Thoracic aorta (tissue), 2 donors: ENCODE data around the gene KLRC4. TPM values are rescaled to one million over a fixed set of nuclear protein-coding genes. Genes with fewer than 3 reads are reported as not detected.
"Not testable (repeated sequence)": the region's sequence is repeated elsewhere in the genome, so short reads cannot be mapped to it uniquely, and the experiment has no call there.

Experiments used
- ATAC-seq: fragments of 150-250 bp; one replicate; pipeline ENCODE4 v1.8.0; 2017; ENCODE audit warnings: low read depth; ENCODE audit not compliant: insufficient number of reproducible peaks, low FRiP score
- DNase-seq: peaks from one replicate; pipeline ENCODE4 v3.0.0-alpha.2; 2020; ENCODE audit warnings: low spot score
- H3K27ac ChIP-seq, 2 donors: fragments of 200-600 bp; sonication (generic); 1 replicate in 1 of 2; 2 replicates in 1 of 2; pipeline ENCODE4 v1.5.1; 2016; ENCODE audit warnings: mild to moderate bottlenecking in 2 of 2, moderate library complexity in 2 of 2
- H3K27me3 ChIP-seq: fragments of 200-600 bp; sonication (generic); replicated peaks from 2 replicates; pipeline ENCODE4 v1.6.0; 2016; ENCODE audit warnings: mild to moderate bottlenecking; ENCODE audit not compliant: insufficient read depth
- H3K36me3 ChIP-seq: fragments of 200-600 bp; sonication (generic); one replicate; pipeline ENCODE4 v1.5.1; 2016
- H3K4me1 ChIP-seq, 2 donors: fragments of 200-600 bp; sonication (generic); 1 replicate in 1 of 2; 2 replicates in 1 of 2; pipeline versions ENCODE4 v1.5.1 to v1.6.0; 2016; ENCODE audit warnings: low read depth in 2 of 2, mild to moderate bottlenecking in 1 of 2; ENCODE audit not compliant: control insufficient read depth in 1 of 2
- H3K4me3 ChIP-seq: fragments of 200-600 bp; sonication (generic); 2 replicates; pipeline ENCODE4 v1.5.1; 2016; ENCODE audit warnings: mild to moderate bottlenecking
- H3K9me3 ChIP-seq: fragments of 200-600 bp; sonication (generic); 2 replicates; pipeline ENCODE4 v1.5.1; 2016
- CTCF ChIP-seq: fragments of 200-600 bp; sonication (generic); IDR thresholded peaks from one replicate; pipeline ENCODE4 v1.5.1; 2019; ENCODE audit warnings: antibody characterized with exemption
- total RNA-seq, 2 donors: library from RNA; depleted of rRNA; stranded (reverse); fragments of >200 nt; gene quantifications; one replicate each; pipeline versions ENCODE4 v1.1.0 to v1.2.3, GENCODE V29; 2016

KLRC4 gene
- total RNA-seq, 2 donors from 2014 or later: 0.54 to 4.2 TPM

GRCh38 chr12:10392394-10392930 lies 17.1 kb downstream of the KLRC4 start:
- Histone ChIP-seq H3K4me3 (no peak overlapping the region), H3K36me3 (no peaks in the 10 kb centered on the region), H3K27ac (no peak overlapping the region), H3K27me3 (no peaks in the 10 kb centered on the region), H3K9me3 (no peaks in the 10 kb centered on the region), H3K4me1 (peaks cover 3 to 8% of the 10 kb centered on the region in 2 donors)
- ATAC-seq (peak; percentile 66), DNase-seq (no peak)
- TF ChIP-seq CTCF: no peak

- ATAC-seq, H3K4me3 ChIP-seq, H3K27me3 ChIP-seq, H3K27ac ChIP-seq, H3K4me1 ChIP-seq, DNase-seq, H3K9me3 ChIP-seq, H3K36me3 ChIP-seq: not testable (repeated sequence)
Observed at GRCh38 chr12:10390991-10391390, 18.6 kb downstream of the KLRC4 start.

GRCh38 chr12:10389904-10390303 lies 19.7 kb downstream of the KLRC4 start, which contains the start of gene KLRK1:
KLRK1 (minus strand) TSS chr12:10390041; CDS start chr12:10388810, 1,231 bp downstream.
- no peaks in the 10 kb centered on the region for H3K36me3 ChIP-seq
- no peaks in the 10 kb centered on the region for H3K9me3 ChIP-seq
- H3K27me3 ChIP-seq: no peaks in the 10 kb centered on the region
- DNase-seq (no peak), ATAC-seq (no peak)
- H3K4me3 ChIP-seq: peak within 1 kb of the TSS; percentile 3
- H3K27ac ChIP-seq: no peak within 1 kb of the TSS
- no peak for TF ChIP-seq CTCF
- H3K4me1 ChIP-seq: peaks cover 3 to 4% of the 10 kb centered on the region in 2 donors

GRCh38 chr12:10388624-10389413 lies 20.7 kb downstream of the KLRC4 start:
- ATAC-seq: no peak
- H3K36me3 ChIP-seq: no peaks in the 10 kb centered on the region
- TF ChIP-seq CTCF: no peak
- peaks cover 3 to 4% of the 10 kb centered on the region in 2 donors for H3K4me1 ChIP-seq
- DNase-seq: no peak
- no peaks in the 10 kb centered on the region for H3K9me3 ChIP-seq
- H3K27ac ChIP-seq: no peak overlapping the region
- peak overlapping the region; percentile 3 for H3K4me3 ChIP-seq
- H3K27me3 ChIP-seq: no peaks in the 10 kb centered on the region

GRCh38 chr12:10387498-10387897 lies 22.1 kb downstream of the KLRC4 start:
- not testable (repeated sequence) for H3K27ac ChIP-seq, H3K4me1 ChIP-seq, H3K4me3 ChIP-seq, ATAC-seq, H3K9me3 ChIP-seq, H3K36me3 ChIP-seq, DNase-seq, H3K27me3 ChIP-seq

GRCh38 chr12:10386857-10387256 lies 22.7 kb downstream of the KLRC4 start:
- no peak for DNase-seq
- Histone ChIP-seq H3K27me3 (no peaks in the 10 kb centered on the region), H3K27ac (no peak overlapping the region), H3K4me3 (no peak overlapping the region), H3K9me3 (no peaks in the 10 kb centered on the region), H3K36me3 (no peaks in the 10 kb centered on the region), H3K4me1 (no peaks in the 10 kb centered on the region)
- no peak for TF ChIP-seq CTCF
- no peak for ATAC-seq
